Psoas muscle (tissue), 8 donors: ENCODE data around the gene PDE4D. TPM values are rescaled to one million over a fixed set of nuclear protein-coding genes. Genes with fewer than 3 reads are reported as not detected.
A peak's percentile ranks its signal among the peaks of the same experiment; 100 is the strongest.

Experiments
- ATAC-seq, 4 donors: fragments of 200-7000 bp; cut with Tn5 transposase; one replicate each; pipeline ENCODE4 v1.9.1; 2020; ENCODE audit warnings: moderate library complexity in 3 of 4, mild to moderate bottlenecking in 2 of 4
- DNase-seq, 2 donors: peaks; one replicate each; pipeline ENCODE4 v3.0.0-alpha.2; 2020
- H3K27ac ChIP-seq: fragments of 200-600 bp; one replicate; pipeline ENCODE4 v1.8.0; 2022
- H3K27me3 ChIP-seq, 3 donors: fragments of 200-600 bp in 1 of 3; one replicate each; pipeline versions ENCODE4 v1.6.1 to v1.8.0; 2013 to 2022; ENCODE audit warnings: low read length in 2 of 3, mild to moderate bottlenecking in 2 of 3, moderate library complexity in 1 of 3; ENCODE audit not compliant: insufficient read depth in 3 of 3
- H3K36me3 ChIP-seq, 2 donors: fragments of 200-600 bp in 1 of 2; one replicate each; pipeline versions ENCODE4 v1.6.1 to v1.8.0; 2013 to 2022; ENCODE audit warnings: low read depth in 1 of 2, mild to moderate bottlenecking in 1 of 2, moderate library complexity in 1 of 2; ENCODE audit not compliant: insufficient read depth in 1 of 2
- H3K4me1 ChIP-seq: fragments of 200-600 bp; one replicate; pipeline ENCODE4 v1.8.0; 2022
- H3K4me3 ChIP-seq: fragments of 200-600 bp; one replicate; pipeline ENCODE4 v1.8.0; 2022; ENCODE audit warnings: mild to moderate bottlenecking
- H3K9me3 ChIP-seq: fragments of 200-600 bp; one replicate; pipeline ENCODE4 v1.8.0; 2022
- WGBS, 3 donors: extraction: QIAGEN DNeasy Blood & Tissue Kit; methylation state at CpG; one replicate each; pipeline versions ENCODE4 v1.1.6 to v1.1.7; 2013; 5-methylcytosine and 5-hydroxymethylcytosine counted together
- intact Hi-C, 2 donors: fragments of 100-400 bp; cut with DNase I; formaldehyde crosslinking; loops; one replicate each; pipeline versions ENCODE4 v1.11.0 to v1.14.2; 2022
- polyA plus RNA-seq, 3 donors: library from polyadenylated mRNA; stranded (reverse); fragments of 200-250 nt; gene quantifications; one replicate each; pipeline ENCODE4 v1.2.3, GENCODE V29; 2013
- total RNA-seq, 4 donors: library from RNA; stranded (reverse); fragmentation: NEBNext Ultra II Directional in 2 of 4; extraction: Animal tissue kit (Norgen Biotek cat#: 25700) in 2 of 4; gene quantifications; one replicate each; pipeline versions ENCODE4 v1.2.1 to v1.2.4, GENCODE V29; 2021 to 2023
- TF ChIP-seq, protein P1 (sequence below): fragments of 200-600 bp; IDR thresholded peaks from one replicate; pipeline ENCODE4 v1.8.0; 2022; ENCODE audit warnings: antibody characterized with exemption
- donor health status: healthy with polysubstance abuse.
- donor health status: DM: no; HTN: no; CAD: no; lungs with moderate emphysema.
- donor health status: Bipolar disorder and iron deficiency.
- donor health status: healthy.
- donor health status: DM: yes; HTN: yes; CAD: no.
- donor health status: DM: no; HTN: no; CAD: no.
- donor health status: DM: no; HTN: no; CAD: no.
- donor health status: DM: yes; HTN: yes; CAD: no.

PDE4D gene
- total and polyA plus RNA-seq, 7 donors = 42.6 to 283 (median 88.7) TPM

DNA sequence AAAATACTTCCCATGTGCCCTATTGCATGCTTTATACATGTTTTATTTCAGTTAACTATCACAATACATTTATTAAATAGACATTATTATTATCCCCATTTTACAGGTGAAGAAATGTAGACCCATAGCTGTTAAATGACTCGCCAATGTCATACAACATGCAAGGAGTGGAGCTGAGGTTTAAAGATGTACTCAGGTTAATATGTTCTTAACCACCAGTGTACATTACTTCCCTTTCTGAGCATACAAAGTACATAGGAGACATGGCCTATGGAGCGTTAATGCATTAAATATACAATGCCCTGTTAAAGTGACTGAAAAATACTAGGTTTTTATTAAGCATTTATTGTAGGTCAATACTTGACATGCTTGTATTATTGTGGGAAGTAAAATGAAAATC lies 407.0 kb downstream of the PDE4D start:
- ATAC-seq = no peak
- intact Hi-C loops = no loop called here
- TF ChIP-seq, protein P1, sequence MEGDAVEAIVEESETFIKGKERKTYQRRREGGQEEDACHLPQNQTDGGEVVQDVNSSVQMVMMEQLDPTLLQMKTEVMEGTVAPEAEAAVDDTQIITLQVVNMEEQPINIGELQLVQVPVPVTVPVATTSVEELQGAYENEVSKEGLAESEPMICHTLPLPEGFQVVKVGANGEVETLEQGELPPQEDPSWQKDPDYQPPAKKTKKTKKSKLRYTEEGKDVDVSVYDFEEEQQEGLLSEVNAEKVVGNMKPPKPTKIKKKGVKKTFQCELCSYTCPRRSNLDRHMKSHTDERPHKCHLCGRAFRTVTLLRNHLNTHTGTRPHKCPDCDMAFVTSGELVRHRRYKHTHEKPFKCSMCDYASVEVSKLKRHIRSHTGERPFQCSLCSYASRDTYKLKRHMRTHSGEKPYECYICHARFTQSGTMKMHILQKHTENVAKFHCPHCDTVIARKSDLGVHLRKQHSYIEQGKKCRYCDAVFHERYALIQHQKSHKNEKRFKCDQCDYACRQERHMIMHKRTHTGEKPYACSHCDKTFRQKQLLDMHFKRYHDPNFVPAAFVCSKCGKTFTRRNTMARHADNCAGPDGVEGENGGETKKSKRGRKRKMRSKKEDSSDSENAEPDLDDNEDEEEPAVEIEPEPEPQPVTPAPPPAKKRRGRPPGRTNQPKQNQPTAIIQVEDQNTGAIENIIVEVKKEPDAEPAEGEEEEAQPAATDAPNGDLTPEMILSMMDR = no peak
- peaks cover 39% of the 10 kb centered on the region for H3K4me1 ChIP-seq
- no peak overlapping the region for H3K4me3 ChIP-seq
- no peaks in the 10 kb centered on the region for H3K36me3 ChIP-seq
- no peaks in the 10 kb centered on the region for H3K9me3 ChIP-seq
- no peaks in the 10 kb centered on the region for H3K27me3 ChIP-seq
- WGBS, 3 donors = 97 to 99% (median 98%) methylated on average over 2 of the region's 2 CpGs
- no peak for DNase-seq
- H3K27ac ChIP-seq = no peak overlapping the region

DNA sequence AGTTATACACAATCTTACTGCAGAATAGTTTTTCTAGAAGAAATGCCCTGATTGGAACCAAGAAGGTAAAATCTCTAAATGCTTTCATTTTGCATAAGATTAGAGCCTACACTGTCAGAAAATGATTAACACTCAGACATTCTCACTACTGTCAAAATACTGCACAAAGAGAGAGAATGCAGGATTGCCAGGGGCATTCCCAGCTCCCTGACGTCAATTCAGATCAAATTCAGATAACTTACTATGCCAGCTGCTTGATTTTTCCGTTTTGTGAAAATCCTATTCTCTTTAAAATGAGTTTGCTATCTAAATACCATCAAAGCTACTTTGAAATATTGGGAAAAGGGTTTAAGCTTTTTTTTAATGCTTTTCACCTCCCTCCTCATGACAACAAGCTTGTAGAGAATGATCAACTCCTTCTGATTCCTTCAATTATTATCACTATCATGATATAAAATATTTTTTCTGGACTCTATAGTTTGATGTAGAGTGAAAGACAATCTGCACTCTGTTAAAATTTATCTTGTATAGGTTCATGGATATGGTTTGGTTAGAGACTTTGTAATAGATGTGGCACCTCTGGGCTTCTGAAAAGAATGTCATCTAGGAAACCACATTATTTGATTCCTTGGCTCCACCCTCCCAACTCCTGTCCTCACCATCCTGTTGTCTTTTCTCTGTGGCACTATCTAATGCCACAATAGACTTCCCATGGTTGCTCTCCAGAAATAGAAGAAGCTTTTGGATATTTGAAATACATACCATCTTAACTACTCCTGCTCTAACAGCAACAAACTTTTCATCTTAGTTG lies 407.7 kb downstream of the PDE4D start:
- DNase-seq (no peak), ATAC-seq (no peak)
- H3K36me3 ChIP-seq = no peaks in the 10 kb centered on the region
- no peak overlapping the region for H3K27ac ChIP-seq
- no peaks in the 10 kb centered on the region for H3K9me3 ChIP-seq
- intact Hi-C loops = no loop called here
- H3K4me3 ChIP-seq = no peak overlapping the region
- WGBS, 3 donors = 36 to 61% (median 56%) methylated on average over 2 of the region's 2 CpGs
- TF ChIP-seq, protein P1 = no peak
- no peaks in the 10 kb centered on the region for H3K27me3 ChIP-seq
- H3K4me1 ChIP-seq = peaks cover 39% of the 10 kb centered on the region

DNA sequence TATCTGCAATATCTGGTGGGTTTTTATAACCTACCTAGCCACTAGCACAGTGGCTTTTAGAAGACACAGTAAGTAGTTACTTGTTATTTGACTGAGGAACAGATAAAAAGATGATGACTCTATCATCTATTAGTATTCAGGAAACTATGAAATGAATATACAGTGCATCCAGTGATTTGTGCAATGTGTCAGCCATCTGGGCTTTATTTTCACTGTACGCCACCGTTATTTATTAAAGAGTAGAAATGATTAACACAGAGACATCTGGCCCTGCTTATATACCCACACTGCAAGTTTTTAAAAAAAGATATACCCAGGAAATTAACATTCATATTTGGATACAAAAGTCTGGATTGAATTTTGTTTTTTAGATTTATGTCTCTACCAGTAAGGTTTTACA lies 408.4 kb downstream of the PDE4D start:
- no peaks in the 10 kb centered on the region for H3K27me3 ChIP-seq
- intact Hi-C loops = no loop called here
- no peaks in the 10 kb centered on the region for H3K9me3 ChIP-seq
- ATAC-seq (no peak), DNase-seq (no peak)
- no peak overlapping the region for H3K27ac ChIP-seq
- 56 to 74% (median 61%) methylated on average over 2 of the region's 2 CpGs for WGBS, 3 donors
- TF ChIP-seq, protein P1 = no peak
- H3K4me1 ChIP-seq = peaks cover 46% of the 10 kb centered on the region
- H3K4me3 ChIP-seq = no peak overlapping the region
- no peaks in the 10 kb centered on the region for H3K36me3 ChIP-seq

DNA sequence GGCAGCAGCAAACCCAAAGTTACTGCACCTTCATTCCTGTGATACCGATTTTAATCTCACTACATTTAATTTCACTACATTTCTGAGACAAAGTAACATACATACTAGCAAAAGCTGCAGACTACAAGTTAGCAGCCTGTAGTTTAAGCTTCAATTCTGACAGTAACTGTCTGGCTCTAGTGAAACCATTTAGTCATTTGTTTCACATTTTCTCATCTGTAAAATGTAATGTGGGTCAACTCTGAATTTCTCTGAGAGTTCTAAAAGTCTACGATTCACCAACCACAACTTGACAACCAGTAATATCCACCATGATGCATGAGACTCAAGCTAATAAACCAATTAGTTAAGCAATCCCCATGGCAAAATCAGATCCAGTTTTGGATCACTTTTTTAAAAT lies 408.9 kb downstream of the PDE4D start:
- WGBS, 3 donors = 69 to 79% (median 76%) methylated on average over 2 of the region's 2 CpGs
- Histone ChIP-seq H3K9me3 (no peaks in the 10 kb centered on the region), H3K27me3 (no peaks in the 10 kb centered on the region), H3K4me3 (no peak overlapping the region), H3K27ac (no peak overlapping the region), H3K4me1 (peaks cover 47% of the 10 kb centered on the region), H3K36me3 (no peaks in the 10 kb centered on the region)
- intact Hi-C loops = no loop called here
- TF ChIP-seq, protein P1 = no peak
- DNase-seq (no peak), ATAC-seq (no peak)

DNA sequence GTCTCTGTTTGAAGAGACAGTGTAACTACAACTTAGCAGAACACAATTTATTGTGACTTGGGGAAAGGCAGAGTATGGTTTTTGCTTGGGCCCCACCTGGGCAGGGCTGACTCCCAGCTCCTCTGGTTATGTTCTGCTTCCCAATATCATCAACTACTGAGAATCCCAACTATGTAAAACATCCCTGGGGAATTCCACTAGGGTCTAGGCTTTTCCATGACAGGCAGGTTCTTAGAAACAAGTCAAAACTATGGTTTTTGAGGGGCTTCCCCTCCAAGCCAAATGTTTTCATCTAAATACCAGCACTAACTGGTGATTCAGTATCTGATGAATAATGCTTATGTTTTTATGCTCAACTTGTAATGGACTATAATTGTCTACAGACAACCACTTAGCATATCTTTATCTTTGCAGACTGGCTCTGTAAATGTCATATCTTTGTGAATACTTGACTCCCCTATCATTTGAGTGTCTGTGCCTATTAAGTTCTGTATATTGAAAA lies 409.5 kb downstream of the PDE4D start:
- no peak overlapping the region for H3K4me3 ChIP-seq
- no peak for DNase-seq
- H3K27ac ChIP-seq = no peak overlapping the region
- intact Hi-C loops = no loop called here
- peaks cover 42% of the 10 kb centered on the region for H3K4me1 ChIP-seq
- H3K27me3 ChIP-seq = no peaks in the 10 kb centered on the region
- no peaks in the 10 kb centered on the region for H3K9me3 ChIP-seq
- ATAC-seq = peak in 1 of 4 donors; percentile 31
- TF ChIP-seq, protein P1 = no peak
- no peaks in the 10 kb centered on the region for H3K36me3 ChIP-seq
